IPS-NIHi11 (cell line): ENCODE data around the gene TRMT10B.
A peak's percentile ranks its signal among the peaks of the same experiment; 100 is the strongest.
"Not testable (repeated sequence)": the region's sequence is repeated elsewhere in the genome, so short reads cannot be mapped to it uniquely, and the experiment has no call there.

Experiments used
- DNase-seq: peaks from one replicate; pipeline ENCODE4 v3.0.0; 2012; ENCODE audit warnings: mixed read lengths, low spot score

TRMT10B gene

DNA sequence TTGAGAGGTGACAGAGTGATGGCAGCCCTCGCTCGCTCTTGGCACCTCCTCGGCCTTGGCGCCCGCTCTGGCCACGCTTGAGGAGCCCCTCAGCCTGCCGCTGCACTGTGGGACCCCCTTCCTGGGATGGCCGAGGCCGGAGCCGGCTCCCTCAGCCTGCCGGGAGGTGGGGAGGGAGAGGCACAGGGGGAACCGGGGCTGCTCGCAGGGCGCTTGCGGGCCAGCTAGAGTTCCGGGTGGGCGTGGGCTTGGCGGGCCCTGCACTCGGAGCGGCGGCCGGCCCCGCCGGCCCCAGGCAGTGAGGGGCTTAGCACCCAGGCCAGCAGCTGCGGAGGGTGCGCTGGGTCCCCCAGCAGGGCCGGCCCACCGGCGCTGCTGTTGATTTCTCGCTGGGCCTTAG, 1.9 kb upstream of the TRMT10B start:
- not testable (repeated sequence) for DNase-seq

DNA sequence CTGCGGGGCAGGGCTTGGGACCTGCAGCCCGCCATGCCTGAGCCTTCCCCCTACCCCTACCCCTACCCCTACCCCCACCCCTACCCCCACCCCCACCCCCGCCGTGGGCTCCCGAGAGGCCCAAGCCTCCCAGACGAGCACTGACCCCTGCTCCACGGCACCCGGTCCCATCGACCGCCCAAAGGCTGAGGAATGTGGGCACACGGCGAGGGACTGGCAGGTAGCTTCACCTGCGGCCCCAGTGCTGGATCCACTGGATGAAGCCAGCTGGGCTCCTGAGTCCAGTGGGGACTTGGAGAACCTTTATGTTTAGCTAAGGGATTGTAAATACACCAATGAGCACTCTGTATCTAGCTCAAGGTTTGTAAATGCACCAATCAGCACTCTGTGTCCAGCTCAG, 1.5 kb upstream of the TRMT10B start:
- not testable (repeated sequence) for DNase-seq

GRCh38 chr9:37752642-37753488, 740 bp upstream of the TRMT10B start:
- DNase-seq: no peak

DNA sequence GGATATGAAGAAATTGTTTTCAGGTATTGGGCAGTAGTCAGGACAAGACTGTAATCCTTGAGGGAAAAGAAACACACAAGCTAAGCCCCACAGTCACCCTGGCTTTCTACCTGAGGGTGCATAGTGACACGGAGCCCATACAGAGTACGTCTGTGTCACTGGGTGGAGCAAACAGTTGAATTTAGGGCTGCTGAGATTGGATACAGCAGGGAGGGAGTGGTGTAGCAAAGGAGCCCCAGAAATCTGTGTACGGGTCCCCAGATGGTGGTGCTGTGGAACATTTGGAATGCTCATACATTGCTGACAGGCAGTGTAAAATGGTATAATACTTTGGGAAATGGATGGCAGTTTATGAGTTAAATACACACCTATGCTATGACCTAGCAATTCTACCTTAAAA, 5.1 kb downstream of the TRMT10B start:
- no peak for DNase-seq

- DNase-seq: no peak
Measured at GRCh38 chr9:37760416-37761161, 7.0 kb downstream of the TRMT10B start.

- no peak for DNase-seq
Measured at GRCh38 chr9:37761511-37761910, 7.9 kb downstream of the TRMT10B start.

- DNase-seq: not testable (repeated sequence)
Measured at GRCh38 chr9:37765263-37765662, 11.7 kb downstream of the TRMT10B start.

GRCh38 chr9:37769306-37769705, 15.7 kb downstream of the TRMT10B start:
- no peak for DNase-seq

DNA sequence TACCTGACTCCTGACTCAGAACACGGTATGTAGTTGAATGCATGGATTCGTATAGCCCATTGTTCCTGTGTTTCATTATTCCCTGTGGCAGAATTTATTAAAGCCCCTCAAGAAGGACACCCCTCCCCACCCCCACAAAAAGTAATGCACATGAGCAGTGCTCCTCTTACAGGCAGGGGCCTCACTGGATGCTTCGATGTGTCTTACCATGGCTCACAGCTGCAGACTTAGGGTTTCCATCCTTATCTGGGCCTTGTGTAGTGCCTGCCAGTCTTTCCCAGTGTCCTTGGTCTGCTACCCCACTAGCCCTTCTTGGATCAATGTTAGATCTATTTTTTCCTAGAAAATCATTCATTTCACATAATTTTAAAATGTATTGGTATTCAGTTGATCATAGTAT, 16.4 kb downstream of the TRMT10B start:
- no peak for DNase-seq

GRCh38 chr9:37775216-37775919, 21.8 kb downstream of the TRMT10B start:
- DNase-seq: no peak

DNA sequence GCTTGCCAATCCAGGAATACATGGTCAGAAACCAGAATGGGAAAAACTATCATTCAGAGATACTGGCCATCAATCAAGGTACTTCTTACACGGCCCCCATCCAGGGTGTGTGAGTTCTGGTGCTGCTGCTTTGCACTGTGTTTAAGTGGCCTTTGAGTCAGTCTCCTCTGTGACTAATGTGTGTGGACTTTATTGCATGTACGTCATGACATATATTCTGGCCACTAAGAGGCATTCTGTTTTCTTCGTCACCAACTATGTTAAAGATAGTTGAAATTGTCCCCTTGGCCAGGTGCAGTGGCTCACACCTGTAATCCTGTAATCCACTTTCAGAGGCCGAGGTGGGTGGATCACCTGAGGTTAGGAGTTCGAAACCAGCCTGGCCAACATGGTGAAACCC, 22.7 kb downstream of the TRMT10B start:
- DNase-seq: no peak

GRCh38 chr9:37778534-37778933, 24.9 kb downstream of the TRMT10B start:
- DNase-seq: no peak

DNA sequence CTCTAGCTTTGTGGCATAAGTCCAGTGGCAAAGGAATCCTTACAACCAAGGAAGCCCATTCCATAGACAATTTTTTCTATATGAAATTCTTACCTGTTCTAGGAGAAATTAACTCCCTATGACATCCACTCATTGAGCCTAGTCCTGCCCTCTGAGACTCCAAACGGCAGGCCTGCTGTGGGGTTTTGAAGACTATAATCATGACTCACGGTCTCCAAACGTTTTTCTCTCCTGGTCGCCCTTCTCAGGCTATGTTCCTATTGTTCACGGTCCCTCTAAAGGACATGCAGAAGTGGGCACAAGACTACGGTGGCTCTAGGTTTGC, 30.6 kb downstream of the TRMT10B start:
- no peak for DNase-seq

- DNase-seq: peak; percentile 91
Measured at GRCh38 chr9:37784616-37785483, 31.2 kb downstream of the TRMT10B start, which contains the start of gene EXOSC3. Gene EXOSC3 (minus strand): TSS chr9:37785064. CDS start chr9:37785044, 20 bp downstream.

- no peak for DNase-seq
Measured at GRCh38 chr9:37787059-37787458, 33.5 kb downstream of the TRMT10B start.

GRCh38 chr9:37788332-37788731, 34.7 kb downstream of the TRMT10B start:
- DNase-seq: no peak

DNA sequence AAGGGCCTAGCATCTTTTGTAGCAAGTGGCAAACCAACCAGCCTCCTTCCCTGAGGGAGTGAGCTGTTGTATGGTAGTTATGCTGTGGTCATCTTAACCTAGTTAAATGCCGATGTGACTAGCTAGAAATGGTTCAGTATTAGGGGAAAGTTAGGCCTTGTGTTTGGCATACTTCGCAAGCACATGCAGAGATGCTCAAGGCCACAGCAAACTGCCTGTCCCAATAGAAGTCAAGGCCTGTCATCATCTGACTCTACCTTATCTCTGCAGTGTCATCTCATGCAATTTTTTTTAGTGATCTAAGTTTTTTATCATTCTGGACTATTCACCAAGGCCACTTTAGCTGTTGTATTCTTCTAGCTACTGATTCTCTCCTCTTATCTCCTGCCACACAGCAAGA, 36.5 kb downstream of the TRMT10B start:
- no peak for DNase-seq

DNA sequence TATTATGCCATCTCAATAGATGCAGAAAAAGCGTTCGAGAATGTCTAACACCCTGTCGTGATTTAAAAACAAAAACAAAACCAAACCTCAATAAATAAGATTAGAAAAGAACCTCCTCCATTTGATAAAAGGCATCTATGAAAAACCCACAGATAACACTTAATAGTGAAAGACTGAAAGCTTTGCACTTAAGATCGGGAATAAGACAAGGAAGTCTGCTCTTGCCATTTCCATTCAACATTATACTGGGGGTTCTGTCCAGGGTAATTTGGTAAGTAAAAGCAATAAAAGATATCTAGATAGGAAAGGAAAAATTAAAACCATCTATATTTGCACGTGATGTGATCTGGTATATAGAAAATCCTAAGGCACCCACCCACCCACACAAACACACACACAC, 38.5 kb downstream of the TRMT10B start:
- no peak for DNase-seq

- no peak for DNase-seq
Measured at GRCh38 chr9:37796232-37796631, 42.6 kb downstream of the TRMT10B start.

GRCh38 chr9:37798677-37799076, 45.1 kb downstream of the TRMT10B start:
- DNase-seq: no peak

DNA sequence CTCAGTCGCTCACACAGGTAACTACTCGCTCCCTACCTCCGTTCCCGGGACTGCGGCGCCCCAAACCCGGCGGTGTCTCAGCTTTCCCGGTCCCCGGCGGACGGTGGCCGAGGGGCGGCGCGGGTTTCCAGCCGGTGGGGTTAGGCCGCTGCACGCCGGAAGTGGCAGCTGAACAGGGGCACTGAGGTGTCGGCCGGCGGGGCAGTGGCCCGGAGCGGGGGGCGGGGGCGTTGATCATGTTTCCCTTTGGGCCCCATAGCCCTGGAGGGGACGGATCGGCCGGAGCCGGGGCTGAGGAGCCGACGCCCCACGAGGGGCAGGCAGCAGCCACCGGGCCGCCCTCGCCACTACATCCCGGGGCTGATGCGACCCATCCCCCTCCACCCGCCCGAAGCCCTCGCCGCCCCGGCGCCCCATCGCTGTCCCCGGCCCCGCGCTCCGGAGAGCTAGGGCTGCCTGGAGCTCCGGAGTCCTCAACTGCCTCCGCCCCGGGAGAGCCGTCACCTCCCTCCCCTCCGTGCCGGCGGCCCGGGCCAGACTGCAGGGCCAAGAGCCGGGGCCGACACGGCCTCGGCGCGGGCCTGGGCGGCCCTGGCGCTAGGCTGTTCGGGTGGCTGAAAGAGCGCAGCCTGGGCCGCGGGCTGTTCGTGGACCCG, 47.2 kb downstream of the TRMT10B start, which contains the start of gene DCAF10:
DCAF10 (plus strand) TSS at position 167 of the 656 bp plus-strand sequence; CDS start at position 237, 70 bp downstream.
- peak; percentile 90 for DNase-seq
